ENCODE measurements around the gene PCDHGA7.
"Not testable (repeated sequence)": the region's sequence is repeated elsewhere in the genome, so short reads cannot be mapped to it uniquely, and the experiment has no call there.

The PCDHGA7 gene

GRCh38 chr5:141402553-141403243 lies 20.2 kb downstream of the PCDHGA7 start, which contains the start of gene PCDHGA9:
Gene PCDHGA9 (plus strand): TSS chr5:141402778. CDS start chr5:141402953, 175 bp downstream.
- no peak for DNase-seq

- DNase-seq, result no peak
Observed at GRCh38 chr5:141403387-141403786, 20.8 kb downstream of the PCDHGA7 start.

GRCh38 chr5:141407790-141408505 lies 25.4 kb downstream of the PCDHGA7 start, which contains the start of gene PCDHGB6:
Gene PCDHGB6 (plus strand): TSS chr5:141408021. CDS start chr5:141408203, 182 bp downstream.
- not testable (repeated sequence) for DNase-seq

GRCh38 chr5:141409598-141410306 lies 27.2 kb downstream of the PCDHGA7 start:
- no peak for DNase-seq

GRCh38 chr5:141411575-141411974 lies 29.0 kb downstream of the PCDHGA7 start:
- no peak for DNase-seq

GRCh38 chr5:141412854-141413539 lies 30.5 kb downstream of the PCDHGA7 start, which contains the start of gene PCDHGA10:
Gene PCDHGA10 (plus strand): TSS chr5:141412987. CDS start chr5:141413176, 189 bp downstream.
- peak; percentile 2 for DNase-seq

- no peak for DNase-seq
Observed at GRCh38 chr5:141413540-141414069, 31.1 kb downstream of the PCDHGA7 start.

- DNase-seq, result not testable (repeated sequence)
Observed at GRCh38 chr5:141414548-141415274, 32.2 kb downstream of the PCDHGA7 start.

- not testable (repeated sequence) for DNase-seq
Observed at GRCh38 chr5:141415275-141415618, 32.7 kb downstream of the PCDHGA7 start.

- peak; percentile 20 for DNase-seq
Observed at GRCh38 chr5:141417494-141418172, 35.1 kb downstream of the PCDHGA7 start, which contains the start of gene PCDHGB7. Gene PCDHGB7 (plus strand): TSS chr5:141417677. CDS start chr5:141417860, 183 bp downstream.

- DNase-seq, result no peak
Observed at GRCh38 chr5:141419074-141419880, 36.7 kb downstream of the PCDHGA7 start.

GRCh38 chr5:141420855-141421488 lies 38.4 kb downstream of the PCDHGA7 start, which contains the start of gene PCDHGA11:
Gene PCDHGA11 (plus strand): TSS chr5:141421051. CDS start chr5:141421228, 177 bp downstream.
- peak; percentile 1 for DNase-seq

GRCh38 chr5:141421489-141421855 lies 38.9 kb downstream of the PCDHGA7 start:
- DNase-seq, result no peak

GRCh38 chr5:141422742-141423291 lies 40.3 kb downstream of the PCDHGA7 start:
- DNase-seq, result no peak

GRCh38 chr5:141427783-141428426 lies 45.4 kb downstream of the PCDHGA7 start:
- no peak for DNase-seq

- no peak for DNase-seq
Observed at GRCh38 chr5:141430332-141431113, 48.0 kb downstream of the PCDHGA7 start, which contains the start of gene PCDHGA12. Gene PCDHGA12 (plus strand): TSS chr5:141430507. CDS start chr5:141430760, 253 bp downstream.

GRCh38 chr5:141431286-141431685 lies 48.7 kb downstream of the PCDHGA7 start:
- DNase-seq, result no peak

GRCh38 chr5:141432308-141432707 lies 49.8 kb downstream of the PCDHGA7 start:
- not testable (repeated sequence) for DNase-seq
